WTC11 (cell line): ENCODE results near the gene RBP2.

Experiments
- ATF2 ChIP-seq: sonication (generic); formaldehyde crosslinking; IDR thresholded peaks from 2 replicates; pipeline ENCODE4 v1.8.1; 2022; ENCODE audit warnings: low read depth, missing genetic modification reagents, borderline replicate concordance
- CREB1 ChIP-seq: sonication (generic); formaldehyde crosslinking; IDR thresholded peaks from 2 replicates; pipeline ENCODE4 v1.8.0; 2023; ENCODE audit warnings: mild to moderate bottlenecking, missing genetic modification reagents
- ESRRA ChIP-seq: sonication (generic); formaldehyde crosslinking; IDR thresholded peaks from 2 replicates; pipeline ENCODE4 v1.8.1; 2022; ENCODE audit warnings: mild to moderate bottlenecking, missing genetic modification reagents, borderline replicate concordance
- ETV6 ChIP-seq: sonication (generic); formaldehyde crosslinking; IDR thresholded peaks from 2 replicates; pipeline ENCODE4 v1.8.1; 2022; ENCODE audit warnings: mild to moderate bottlenecking, missing genetic modification reagents
- FOXP4 ChIP-seq: sonication (generic); formaldehyde crosslinking; IDR thresholded peaks from 2 replicates; pipeline ENCODE4 v1.8.0; 2022; ENCODE audit warnings: mild to moderate bottlenecking, missing genetic modification reagents
- MAX ChIP-seq: sonication (generic); formaldehyde crosslinking; IDR thresholded peaks from 2 replicates; pipeline ENCODE4 v1.8.0; 2022; ENCODE audit warnings: mild to moderate bottlenecking, missing genetic modification reagents
- NR2C2 ChIP-seq: sonication (generic); formaldehyde crosslinking; IDR thresholded peaks from 2 replicates; pipeline ENCODE4 v1.8.0; 2022; ENCODE audit warnings: mild to moderate bottlenecking, missing genetic modification reagents
- SMAD3 ChIP-seq: sonication (generic); formaldehyde crosslinking; IDR thresholded peaks from 2 replicates; pipeline ENCODE4 v1.8.0; 2022; ENCODE audit warnings: missing genetic modification reagents, mild to moderate bottlenecking, borderline replicate concordance
- TEAD1 ChIP-seq: sonication (generic); formaldehyde crosslinking; IDR thresholded peaks from 2 replicates; pipeline ENCODE4 v1.8.0; 2022; ENCODE audit warnings: mild to moderate bottlenecking, missing genetic modification reagents
- TEAD4 ChIP-seq: sonication (generic); formaldehyde crosslinking; IDR thresholded peaks from 2 replicates; pipeline ENCODE4 v1.8.0; 2022; ENCODE audit warnings: mild to moderate bottlenecking, missing genetic modification reagents
- ZNF138 ChIP-seq: sonication (generic); formaldehyde crosslinking; conservative IDR thresholded peaks from 2 replicates; pipeline ENCODE4 v1.8.1; 2022; ENCODE audit warnings: mild to moderate bottlenecking, moderate library complexity, missing genetic modification reagents
- TF ChIP-seq, protein P1 (sequence below): fragments of 200-600 bp; IDR thresholded peaks from 2 replicates; pipeline ENCODE4 v1.8.0; 2022; ENCODE audit warnings: antibody characterized with exemption

- TF ChIP-seq TEAD1 (CRISPR knock-in tag) (no peak), ESRRA (CRISPR knock-in tag) (no peak), SMAD3 (CRISPR knock-in tag) (no peak), CREB1 (CRISPR knock-in tag) (no peak), ZNF138 (CRISPR knock-in tag) (no peak), ATF2 (no peak), MAX (no peak), TEAD4 (CRISPR knock-in tag) (no peak), NR2C2 (CRISPR knock-in tag) (no peak), FOXP4 (CRISPR knock-in tag) (no peak), ETV6 (CRISPR knock-in tag) (no peak)
- TF ChIP-seq, protein P1, sequence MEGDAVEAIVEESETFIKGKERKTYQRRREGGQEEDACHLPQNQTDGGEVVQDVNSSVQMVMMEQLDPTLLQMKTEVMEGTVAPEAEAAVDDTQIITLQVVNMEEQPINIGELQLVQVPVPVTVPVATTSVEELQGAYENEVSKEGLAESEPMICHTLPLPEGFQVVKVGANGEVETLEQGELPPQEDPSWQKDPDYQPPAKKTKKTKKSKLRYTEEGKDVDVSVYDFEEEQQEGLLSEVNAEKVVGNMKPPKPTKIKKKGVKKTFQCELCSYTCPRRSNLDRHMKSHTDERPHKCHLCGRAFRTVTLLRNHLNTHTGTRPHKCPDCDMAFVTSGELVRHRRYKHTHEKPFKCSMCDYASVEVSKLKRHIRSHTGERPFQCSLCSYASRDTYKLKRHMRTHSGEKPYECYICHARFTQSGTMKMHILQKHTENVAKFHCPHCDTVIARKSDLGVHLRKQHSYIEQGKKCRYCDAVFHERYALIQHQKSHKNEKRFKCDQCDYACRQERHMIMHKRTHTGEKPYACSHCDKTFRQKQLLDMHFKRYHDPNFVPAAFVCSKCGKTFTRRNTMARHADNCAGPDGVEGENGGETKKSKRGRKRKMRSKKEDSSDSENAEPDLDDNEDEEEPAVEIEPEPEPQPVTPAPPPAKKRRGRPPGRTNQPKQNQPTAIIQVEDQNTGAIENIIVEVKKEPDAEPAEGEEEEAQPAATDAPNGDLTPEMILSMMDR, result no peak
These were observed 5.9 kb upstream of the RBP2 start for GRCh38 chr3:139482206-139482605.
